Gastrocnemius medialis (tissue), 4 donors: ENCODE results near the gene ZBTB20. TPM values are rescaled to one million over a fixed set of nuclear protein-coding genes. Genes with fewer than 3 reads are reported as not detected.

Experiments
- ATAC-seq, 2 donors: fragments of 150-250 bp; one replicate each; pipeline ENCODE4 v1.9.1; 2016
- DNase-seq, 2 donors: peaks; one replicate each; pipeline ENCODE4 v3.0.0-alpha.2; 2019
- H3K27ac ChIP-seq, 4 donors: fragments of 200-600 bp; sonication (generic); 1 replicate in 1 of 4; 2 replicates in 3 of 4; pipeline ENCODE4 v1.5.1; 2016 to 2018; ENCODE audit warnings: mild to moderate bottlenecking in 2 of 4, moderate library complexity in 1 of 4
- H3K27me3 ChIP-seq, 3 donors: fragments of 200-600 bp; sonication (generic) in 2 of 3; 1 replicate in 1 of 3; 2 replicates in 2 of 3; pipeline versions ENCODE4 v1.5.1 to v1.6.0; 2016 to 2019; ENCODE audit warnings: mild to moderate bottlenecking in 1 of 3, moderate library complexity in 1 of 3
- H3K36me3 ChIP-seq, 2 donors: fragments of 200-600 bp; sonication (generic) in 1 of 2; one replicate each; pipeline ENCODE4 v1.5.1; 2017 to 2018
- H3K4me1 ChIP-seq, 2 donors: fragments of 200-600 bp; sonication (generic) in 1 of 2; one replicate each; pipeline ENCODE4 v1.5.1; 2016 to 2017; ENCODE audit warnings: mild to moderate bottlenecking in 2 of 2
- H3K4me3 ChIP-seq, 4 donors: fragments of 200-600 bp; sonication (generic) in 3 of 4; 1 replicate in 1 of 4; 2 replicates in 3 of 4; pipeline ENCODE4 v1.5.1; 2016 to 2019; ENCODE audit warnings: mild to moderate bottlenecking in 2 of 4
- H3K9me3 ChIP-seq, 3 donors: fragments of 200-600 bp; sonication (generic) in 2 of 3; 1 replicate in 1 of 3; 2 replicates in 2 of 3; pipeline ENCODE4 v1.5.1; 2016 to 2019
- CTCF ChIP-seq, 5 experiments: fragments of 450-650 bp in 3 of 5; fragments of 200-600 bp in 2 of 5; sonication (generic) in 2 of 5; IDR thresholded peaks in 4 of 5; conservative IDR thresholded peaks in 1 of 5; 1 replicate in 4 of 5; 2 replicates in 1 of 5; pipeline ENCODE4 v1.5.1; 2016 to 2019; ENCODE audit warnings: antibody characterized with exemption in 5 of 5, mild to moderate bottlenecking in 3 of 5, moderate library complexity in 3 of 5
- POLR2A ChIP-seq, 2 donors: fragments of 450-650 bp; IDR thresholded peaks; one replicate each; pipeline ENCODE4 v1.6.1; 2017; ENCODE audit warnings: antibody characterized with exemption in 2 of 2, mild to moderate bottlenecking in 2 of 2, moderate library complexity in 2 of 2
- in situ Hi-C, 4 donors: fragments of 200-750 bp; cut with MboI; loops; one replicate each; pipeline versions ENCODE4 v1.15.0 to v1.8.0; 2017; ENCODE audit warnings: low sequenced_read_pairs in 4 of 4
- intact Hi-C: fragments of 100-400 bp; cut with DNase I; formaldehyde crosslinking; loops from one replicate; pipeline ENCODE4 v1.15.1; 2023; ENCODE audit warnings: low total_unique reads
- total RNA-seq, 4 donors: library from RNA; depleted of rRNA; stranded (reverse); fragments of >200 nt; gene quantifications; one replicate each; pipeline versions ENCODE4 v1.1.0 to v1.2.3, GENCODE V29; 2016

The ZBTB20 gene
- total RNA-seq = 10 to 100 TPM; 47.6 to 86.5 (median 69.0) TPM

GRCh38 chr3:115146418-115147328, at the start of gene ZBTB20:
Gene ZBTB20 (minus strand): TSS chr3:115147288.
- Histone ChIP-seq H3K36me3 (no peaks in the 10 kb centered on the region), H3K27ac (peak within 1 kb of the TSS; percentile 96 to 100 (median 98)), H3K27me3 (no peaks in the 10 kb centered on the region), H3K4me1 (peaks cover 34 to 48% of the 10 kb centered on the region in 2 donors), H3K9me3 (no peaks in the 10 kb centered on the region), H3K4me3 (peak within 1 kb of the TSS; percentile 84 to 94 (median 88))
- intact Hi-C loops = loop anchor here (2.0 to 5.0 kb wide), 3 partner anchors 54 to 1399 kb away; partner anchors contain the start of genes ATP6V1A and NAA50
- in situ Hi-C loops = no loop called here
- peak; percentile 24 to 32 for ATAC-seq
- TF ChIP-seq POLR2A (IDR thresholded peaks at IDR 0.05) = peak; percentile 59 to 86
- no peak for TF ChIP-seq CTCF (IDR thresholded peaks at IDR 0.05 in 4 of 5, conservative IDR thresholded peaks at IDR 0.05 in 1 of 5)
- DNase-seq = peak; percentile 35 to 75

GRCh38 chr3:115194476-115194875, 47.4 kb upstream of the ZBTB20 start:
- Histone ChIP-seq H3K9me3 (peaks cover 0 to 12% (median 0%) of the 10 kb centered on the region in 3 donors), H3K36me3 (no peaks in the 10 kb centered on the region), H3K27ac (no peak overlapping the region), H3K4me3 (no peak overlapping the region), H3K27me3 (no peaks in the 10 kb centered on the region), H3K4me1 (no peaks in the 10 kb centered on the region)
- intact Hi-C loops = no loop called here
- in situ Hi-C loops = no loop called here
- TF ChIP-seq POLR2A (IDR thresholded peaks at IDR 0.05) = no peak
- no peak for TF ChIP-seq CTCF (IDR thresholded peaks at IDR 0.05 in 4 of 5, conservative IDR thresholded peaks at IDR 0.05 in 1 of 5)
- DNase-seq = no peak
- no peak for ATAC-seq

GRCh38 chr3:115190747-115191146, 43.7 kb upstream of the ZBTB20 start:
- intact Hi-C loops (no loop called here), in situ Hi-C loops (no loop called here)
- Histone ChIP-seq H3K36me3 (no peaks in the 10 kb centered on the region), H3K27ac (no peak overlapping the region), H3K9me3 (peaks cover 0 to 12% (median 0%) of the 10 kb centered on the region in 3 donors), H3K4me1 (no peaks in the 10 kb centered on the region), H3K27me3 (no peaks in the 10 kb centered on the region), H3K4me3 (no peak overlapping the region)
- DNase-seq = no peak
- ATAC-seq = no peak
- TF ChIP-seq POLR2A (IDR thresholded peaks at IDR 0.05) (no peak), CTCF (IDR thresholded peaks at IDR 0.05 in 4 of 5, conservative IDR thresholded peaks at IDR 0.05 in 1 of 5) (no peak)

GRCh38 chr3:115187149-115187757, 40.2 kb upstream of the ZBTB20 start:
- no peak overlapping the region for H3K27ac ChIP-seq
- DNase-seq = no peak
- H3K4me3 ChIP-seq = no peak overlapping the region
- no peak for TF ChIP-seq POLR2A (IDR thresholded peaks at IDR 0.05)
- no peak for TF ChIP-seq CTCF (IDR thresholded peaks at IDR 0.05 in 4 of 5, conservative IDR thresholded peaks at IDR 0.05 in 1 of 5)
- H3K36me3 ChIP-seq = no peaks in the 10 kb centered on the region
- peaks cover 0 to 12% (median 0%) of the 10 kb centered on the region in 3 donors for H3K9me3 ChIP-seq
- intact Hi-C loops = no loop called here
- in situ Hi-C loops = no loop called here
- no peak for ATAC-seq
- no peaks in the 10 kb centered on the region for H3K27me3 ChIP-seq
- H3K4me1 ChIP-seq = no peaks in the 10 kb centered on the region
